Activated naive CD8-positive, alpha-beta T cell treated with anti-CD3 and anti-CD28 coated beads, Interleukin-2, amount 50 U/mL, for 16 hours (primary cell): Measurements from ENCODE around the gene COX4I2.

Experiments used
- DNase-seq: peaks from one replicate; pipeline ENCODE4 v3.0.0-alpha.2; 2020; ENCODE audit warnings: low read depth, low spot score

COX4I2 gene

DNA sequence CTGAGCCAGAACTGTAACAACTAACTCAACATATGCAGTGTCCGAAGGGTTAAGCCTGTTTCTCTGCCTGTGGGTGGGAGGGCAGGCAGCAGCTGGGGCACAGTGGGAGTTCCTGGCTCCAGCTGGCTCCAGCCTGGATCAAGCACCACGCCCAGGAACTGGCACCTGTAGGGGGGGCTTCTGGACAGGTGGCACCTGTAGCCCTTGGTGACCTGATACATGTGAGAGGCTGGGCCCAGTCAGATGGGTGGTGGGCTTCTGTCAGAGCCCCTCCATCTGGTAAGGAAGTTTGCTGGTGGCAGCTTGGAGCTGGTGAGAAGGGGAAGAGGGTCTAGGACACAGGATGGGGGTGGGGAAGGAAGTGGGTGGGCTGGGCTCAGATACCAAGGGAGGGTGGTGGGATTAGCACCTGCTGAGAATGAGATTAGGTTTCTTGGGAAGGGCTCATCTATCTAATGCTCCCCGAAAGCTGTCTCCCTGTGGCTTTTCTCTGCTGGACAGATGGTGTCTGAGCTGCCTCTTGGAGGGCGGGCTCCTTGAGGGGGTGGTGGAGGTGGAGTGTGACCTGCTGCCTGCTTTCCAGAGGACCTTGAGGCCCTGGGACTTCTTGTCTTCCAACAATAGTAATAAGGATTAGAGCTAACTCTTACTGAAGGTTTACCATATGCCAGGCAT lies 56.4 kb downstream of the COX4I2 start:
- no peak for DNase-seq
